ENCODE data around the gene ANAPC13.

ANAPC13 gene

DNA sequence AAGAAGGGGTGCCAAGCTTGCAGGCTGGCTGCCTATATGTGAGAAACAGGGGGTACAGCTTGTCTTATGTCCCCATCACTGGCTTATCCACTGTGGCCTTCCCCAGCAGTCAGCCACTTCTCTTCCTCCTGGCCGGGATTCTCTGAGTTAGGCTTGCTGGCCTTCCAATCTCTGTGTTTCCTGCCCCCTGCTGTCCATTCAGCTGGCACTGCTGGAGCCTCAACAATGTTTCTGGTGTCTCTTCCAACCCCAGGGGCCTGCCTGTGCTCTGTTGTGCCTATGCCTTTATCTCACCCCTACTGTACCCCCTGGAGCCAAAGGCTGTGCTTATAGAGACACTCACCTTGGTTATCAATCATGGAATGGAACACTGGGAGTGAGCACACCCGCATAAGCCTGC, 36.5 kb downstream of the ANAPC13 start:
- TF ChIP-seq CTCF (conservative IDR thresholded peaks at IDR 0.05; ENCODE audit: control insufficient read depth, insufficient read depth, low read depth, low read length) = peak; percentile 52
- DNase-seq (ENCODE audit: low read depth) = peak; percentile 61

DNA sequence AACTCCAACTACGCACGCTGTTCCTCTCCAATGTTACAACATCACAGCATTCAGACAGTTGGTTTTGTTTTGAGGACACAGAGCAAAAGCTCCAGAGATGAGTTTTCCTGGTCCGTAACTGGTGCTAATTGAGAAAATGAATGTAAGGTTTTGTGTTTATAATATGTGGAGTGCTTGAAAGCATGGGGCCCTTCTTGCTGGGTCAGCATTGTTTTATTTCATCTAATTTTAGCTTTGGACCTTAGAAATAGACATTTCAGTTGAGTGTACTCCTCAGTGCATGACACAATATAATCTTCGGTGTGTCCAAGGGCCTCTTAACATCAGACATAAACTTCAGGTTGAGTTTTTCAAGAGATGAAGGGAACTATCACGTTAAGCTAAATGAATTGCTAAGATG, 37.1 kb downstream of the ANAPC13 start:
- DNase-seq (ENCODE audit: low read depth) = no peak
- H3K4me3 ChIP-seq (ENCODE audit: control insufficient read depth, low read depth, low read length) = no peak overlapping the region
- TF ChIP-seq CTCF (conservative IDR thresholded peaks at IDR 0.05; ENCODE audit: control insufficient read depth, insufficient read depth, low read depth, low read length) = no peak

More for the DNA sequence above, 36.5 kb downstream of the ANAPC13 start:
- no peak overlapping the region for H3K4me3 ChIP-seq (ENCODE audit: control insufficient read depth, low read depth, low read length)

- no peak for TF ChIP-seq CTCF (conservative IDR thresholded peaks at IDR 0.05; ENCODE audit: control insufficient read depth, insufficient read depth, low read depth, low read length)
- no peak for DNase-seq (ENCODE audit: low read depth)
- H3K4me3 ChIP-seq (ENCODE audit: control insufficient read depth, low read depth, low read length) = no peak overlapping the region
Measured at GRCh38 chr3:134447351-134447750, 38.4 kb downstream of the ANAPC13 start.

DNA sequence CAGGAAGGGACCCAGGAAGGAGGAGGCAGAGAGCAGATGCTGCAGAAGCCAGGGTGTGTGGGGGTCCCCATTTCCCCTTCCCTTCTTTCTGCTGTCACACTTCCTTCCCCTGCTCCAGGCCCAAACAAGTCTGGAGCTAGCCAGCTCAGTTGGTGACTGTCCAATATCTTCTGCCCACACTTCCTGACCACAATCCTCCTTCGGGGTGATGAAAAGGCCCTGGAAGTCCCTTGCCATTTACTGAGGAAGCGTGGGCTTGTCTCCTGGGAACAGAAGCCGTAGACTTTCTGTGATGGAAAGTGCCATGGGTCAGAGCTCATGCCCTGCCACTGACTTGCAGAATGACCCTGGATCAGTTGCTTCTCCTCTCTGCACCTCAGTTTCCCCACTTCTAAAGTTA, 39.0 kb downstream of the ANAPC13 start:
- peak; percentile 83 for DNase-seq (ENCODE audit: low read depth)
- H3K4me3 ChIP-seq (ENCODE audit: control insufficient read depth, low read depth, low read length) = no peak overlapping the region
- no peak for TF ChIP-seq CTCF (conservative IDR thresholded peaks at IDR 0.05; ENCODE audit: control insufficient read depth, insufficient read depth, low read depth, low read length)

DNA sequence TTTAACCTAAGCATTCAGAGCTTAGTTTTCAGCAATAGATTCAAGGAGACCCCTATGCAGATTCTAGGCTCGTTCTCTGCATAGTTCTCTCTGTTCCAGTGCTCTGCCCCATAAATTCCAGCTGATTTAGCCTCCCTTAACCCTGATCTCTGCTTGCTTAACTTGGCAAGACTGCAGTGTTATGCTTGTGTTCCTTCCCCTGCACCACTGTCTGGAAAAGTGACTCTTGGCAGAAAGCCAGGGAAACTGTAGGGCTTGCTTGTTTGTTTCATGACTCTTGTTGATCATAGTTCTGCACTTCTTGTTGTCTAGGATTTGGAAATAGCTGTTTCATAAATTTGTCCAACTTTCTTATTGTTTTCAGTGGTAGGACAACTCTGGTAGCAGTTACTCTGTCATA, 40.1 kb downstream of the ANAPC13 start:
- peak; percentile 86 for DNase-seq (ENCODE audit: low read depth)
- no peak overlapping the region for H3K4me3 ChIP-seq (ENCODE audit: control insufficient read depth, low read depth, low read length)
- TF ChIP-seq CTCF (conservative IDR thresholded peaks at IDR 0.05; ENCODE audit: control insufficient read depth, insufficient read depth, low read depth, low read length) = no peak

- no peak overlapping the region for H3K4me3 ChIP-seq (ENCODE audit: control insufficient read depth, low read depth, low read length)
- no peak for TF ChIP-seq CTCF (conservative IDR thresholded peaks at IDR 0.05; ENCODE audit: control insufficient read depth, insufficient read depth, low read depth, low read length)
- DNase-seq (ENCODE audit: low read depth) = no peak
Measured at GRCh38 chr3:134445095-134445494, 40.7 kb downstream of the ANAPC13 start.

GRCh38 chr3:134441821-134442220, 44.0 kb downstream of the ANAPC13 start:
- no peak overlapping the region for H3K4me3 ChIP-seq (ENCODE audit: control insufficient read depth, low read depth, low read length)
- no peak for DNase-seq (ENCODE audit: low read depth)
- TF ChIP-seq CTCF (conservative IDR thresholded peaks at IDR 0.05; ENCODE audit: control insufficient read depth, insufficient read depth, low read depth, low read length) = no peak
